Measurements from ENCODE around the gene RANBP3. TPM values are rescaled to one million over a fixed set of nuclear protein-coding genes. Genes with fewer than 3 reads are reported as not detected.

The RANBP3 gene
- total and polyA plus RNA-seq, 7 donors: 40.5 to 71.7 (median 48.7) TPM

DNA sequence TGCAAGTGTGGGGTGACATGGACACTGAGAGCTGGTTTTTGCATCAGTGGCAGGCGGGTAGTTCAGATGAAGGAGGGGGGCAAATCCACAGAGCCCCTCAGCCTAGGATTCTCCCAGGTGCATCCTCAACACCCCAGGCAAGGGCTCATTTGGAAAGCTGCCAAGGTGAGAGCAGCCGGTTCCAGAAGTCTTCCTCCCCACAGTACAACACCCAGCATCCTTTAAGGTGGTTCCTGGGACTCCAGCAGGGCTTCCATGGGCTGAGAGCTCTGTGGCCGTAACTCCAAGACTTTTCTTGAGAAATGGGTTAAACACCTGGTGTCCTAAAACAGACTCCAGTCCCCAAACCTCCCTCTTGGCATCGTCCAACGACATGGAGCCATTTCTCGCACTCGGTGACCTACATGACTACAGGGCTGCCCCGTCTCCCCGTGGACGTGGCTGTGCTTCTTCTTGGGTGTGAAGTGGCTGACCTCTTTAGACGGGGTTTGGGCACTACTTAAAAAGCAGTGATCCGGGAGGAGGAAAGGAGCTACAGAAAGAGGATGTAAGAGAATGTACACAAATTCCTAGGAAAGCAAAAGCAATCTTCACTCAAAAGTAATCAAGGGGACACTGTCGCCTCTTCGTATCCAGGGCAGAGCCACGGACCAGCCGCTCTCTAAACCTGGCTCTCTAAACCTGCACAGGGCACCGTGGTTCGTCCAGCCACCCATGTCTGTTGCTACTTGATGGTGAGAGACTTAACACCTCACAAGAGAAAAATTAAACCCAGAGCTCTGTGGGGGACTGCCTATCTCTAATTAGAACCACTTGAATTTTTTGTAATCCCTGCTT is 25.5 kb downstream of the RANBP3 start:
- intact Hi-C loops (cut with DNase I): no loop called here
- WGBS, 3 donors: 52 to 63% (median 56%) methylated on average over 18 of the region's 18 CpGs
- Histone ChIP-seq H3K9me3 (no peaks in the 10 kb centered on the region), H3K36me3 (ENCODE audit: insufficient read depth in 1 of 2, low read depth in 1 of 2) (no peaks in the 10 kb centered on the region), H3K27ac (no peak overlapping the region), H3K4me3 (no peak overlapping the region), H3K27me3 (ENCODE audit: insufficient read depth in 3 of 3, low read length in 2 of 3) (no peaks in the 10 kb centered on the region), H3K4me1 (peaks cover 55% of the 10 kb centered on the region)
- DNase-seq (no peak), ATAC-seq (no peak)
- TF ChIP-seq, protein P1, sequence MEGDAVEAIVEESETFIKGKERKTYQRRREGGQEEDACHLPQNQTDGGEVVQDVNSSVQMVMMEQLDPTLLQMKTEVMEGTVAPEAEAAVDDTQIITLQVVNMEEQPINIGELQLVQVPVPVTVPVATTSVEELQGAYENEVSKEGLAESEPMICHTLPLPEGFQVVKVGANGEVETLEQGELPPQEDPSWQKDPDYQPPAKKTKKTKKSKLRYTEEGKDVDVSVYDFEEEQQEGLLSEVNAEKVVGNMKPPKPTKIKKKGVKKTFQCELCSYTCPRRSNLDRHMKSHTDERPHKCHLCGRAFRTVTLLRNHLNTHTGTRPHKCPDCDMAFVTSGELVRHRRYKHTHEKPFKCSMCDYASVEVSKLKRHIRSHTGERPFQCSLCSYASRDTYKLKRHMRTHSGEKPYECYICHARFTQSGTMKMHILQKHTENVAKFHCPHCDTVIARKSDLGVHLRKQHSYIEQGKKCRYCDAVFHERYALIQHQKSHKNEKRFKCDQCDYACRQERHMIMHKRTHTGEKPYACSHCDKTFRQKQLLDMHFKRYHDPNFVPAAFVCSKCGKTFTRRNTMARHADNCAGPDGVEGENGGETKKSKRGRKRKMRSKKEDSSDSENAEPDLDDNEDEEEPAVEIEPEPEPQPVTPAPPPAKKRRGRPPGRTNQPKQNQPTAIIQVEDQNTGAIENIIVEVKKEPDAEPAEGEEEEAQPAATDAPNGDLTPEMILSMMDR (IDR thresholded peaks at IDR 0.05): no peak

DNA sequence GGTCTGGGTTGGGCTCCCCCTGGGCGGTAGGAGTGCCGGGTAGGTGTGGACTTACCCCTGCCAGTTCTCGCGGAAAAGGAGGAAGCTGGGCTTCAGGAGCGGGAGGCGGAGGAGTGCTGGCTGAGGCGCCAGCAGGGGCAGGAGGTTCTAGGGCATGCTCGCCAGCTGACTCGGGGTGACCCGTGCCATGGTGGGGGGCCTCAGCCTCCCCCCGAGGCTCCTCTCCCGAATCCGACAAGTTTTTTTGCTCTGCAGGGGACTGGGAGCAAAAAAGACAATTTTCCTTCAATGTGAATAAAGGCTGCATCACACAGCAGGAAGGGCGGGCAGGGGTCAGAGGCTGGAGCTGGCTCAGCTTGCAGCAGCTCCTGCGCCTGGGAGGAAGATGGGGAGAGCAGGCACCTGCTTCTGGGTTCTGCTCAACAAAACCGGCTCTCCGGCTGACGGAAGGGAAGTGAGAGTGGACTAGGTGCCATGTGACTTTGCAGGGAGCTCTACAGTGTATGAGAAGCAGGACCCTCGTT is 26.5 kb downstream of the RANBP3 start:
- no peak overlapping the region for H3K4me3 ChIP-seq
- TF ChIP-seq, protein P1 (IDR thresholded peaks at IDR 0.05): no peak
- peaks cover 55% of the 10 kb centered on the region for H3K4me1 ChIP-seq
- intact Hi-C loops (cut with DNase I): no loop called here
- no peaks in the 10 kb centered on the region for H3K9me3 ChIP-seq
- ATAC-seq (no peak), DNase-seq (no peak)
- no peaks in the 10 kb centered on the region for H3K27me3 ChIP-seq (ENCODE audit: insufficient read depth in 3 of 3, low read length in 2 of 3)
- H3K36me3 ChIP-seq (ENCODE audit: insufficient read depth in 1 of 2, low read depth in 1 of 2): no peaks in the 10 kb centered on the region
- 57 to 61% (median 58%) methylated on average over 19 of the region's 19 CpGs for WGBS, 3 donors
- no peak overlapping the region for H3K27ac ChIP-seq

DNA sequence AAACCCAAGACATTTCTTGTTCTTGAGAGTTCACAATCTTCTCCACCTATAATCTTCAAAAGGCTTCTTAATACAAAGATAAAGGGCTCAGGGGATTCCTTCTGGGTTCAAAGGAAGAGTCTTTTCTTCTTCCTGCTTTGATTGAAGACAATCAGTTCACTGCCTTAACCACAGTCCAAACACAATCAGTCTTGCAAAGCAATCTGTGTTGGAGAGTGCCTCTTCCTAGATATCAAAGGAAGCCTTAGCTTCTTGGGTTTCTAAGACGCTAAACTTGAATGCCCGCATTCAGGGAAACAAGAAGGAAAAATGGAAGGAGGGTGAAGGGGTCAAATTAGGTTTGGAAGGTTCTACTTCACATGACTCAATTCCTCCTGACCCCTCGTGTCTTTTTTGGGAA is 27.2 kb downstream of the RANBP3 start:
- TF ChIP-seq, protein P1 (IDR thresholded peaks at IDR 0.05): no peak
- Histone ChIP-seq H3K27me3 (ENCODE audit: insufficient read depth in 3 of 3, low read length in 2 of 3) (no peaks in the 10 kb centered on the region), H3K9me3 (no peaks in the 10 kb centered on the region), H3K4me3 (no peak overlapping the region), H3K4me1 (peaks cover 55% of the 10 kb centered on the region), H3K27ac (no peak overlapping the region), H3K36me3 (ENCODE audit: insufficient read depth in 1 of 2, low read depth in 1 of 2) (no peaks in the 10 kb centered on the region)
- ATAC-seq: no peak
- intact Hi-C loops (cut with DNase I): no loop called here
- 63 to 66% (median 64%) methylated on average over 3 of the region's 3 CpGs for WGBS, 3 donors
- no peak for DNase-seq

DNA sequence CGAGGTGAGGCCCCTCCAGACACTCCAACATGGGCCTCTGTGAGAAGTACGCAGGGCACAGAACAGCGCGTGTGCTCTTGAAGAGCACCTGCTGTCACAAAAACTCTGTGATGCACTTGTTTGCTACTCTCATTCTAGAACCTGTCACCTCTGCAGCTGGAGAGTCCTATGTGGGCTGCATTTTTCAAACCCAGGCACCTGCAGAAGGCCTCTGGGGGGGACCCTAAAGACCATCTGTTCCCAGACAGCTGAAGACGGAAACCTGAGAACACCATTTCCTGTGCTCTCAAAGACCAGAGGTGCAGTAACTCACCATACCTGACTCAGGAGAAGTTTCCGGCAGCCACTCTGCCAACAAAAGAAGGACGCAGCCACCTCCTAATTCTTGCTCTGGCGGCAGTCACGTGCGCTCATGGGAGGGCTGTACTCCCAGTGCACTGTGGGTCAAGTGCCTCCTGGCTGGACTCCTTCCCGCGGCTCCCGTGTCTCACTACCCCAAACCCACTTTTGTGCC is 28.1 kb downstream of the RANBP3 start:
- no peak for DNase-seq
- WGBS, 3 donors: 71 to 84% (median 80%) methylated on average over 13 of the region's 13 CpGs
- Histone ChIP-seq H3K27ac (no peak overlapping the region), H3K36me3 (ENCODE audit: insufficient read depth in 1 of 2, low read depth in 1 of 2) (no peaks in the 10 kb centered on the region), H3K4me3 (no peak overlapping the region), H3K4me1 (peaks cover 52% of the 10 kb centered on the region), H3K9me3 (no peaks in the 10 kb centered on the region), H3K27me3 (ENCODE audit: insufficient read depth in 3 of 3, low read length in 2 of 3) (no peaks in the 10 kb centered on the region)
- ATAC-seq: peak in 1 of 4 donors; percentile 32
- intact Hi-C loops (cut with DNase I): loop anchor here in 1 of 2 donors (5.0 kb wide), 1 partner anchor 43 kb away; no protein-coding TSS in a partner anchor
- TF ChIP-seq, protein P1 (IDR thresholded peaks at IDR 0.05): no peak

All from psoas muscle (tissue), 8 donors.